ENCODE measurements around the gene MFN2.
A peak's percentile ranks its signal among the peaks of the same experiment; 100 is the strongest.
"Not testable (repeated sequence)": the region's sequence is repeated elsewhere in the genome, so short reads cannot be mapped to it uniquely, and the experiment has no call there.

The MFN2 gene

GRCh38 chr1:12031039-12031980 is 51.1 kb downstream of the MFN2 start:
- TF ChIP-seq, protein P1, sequence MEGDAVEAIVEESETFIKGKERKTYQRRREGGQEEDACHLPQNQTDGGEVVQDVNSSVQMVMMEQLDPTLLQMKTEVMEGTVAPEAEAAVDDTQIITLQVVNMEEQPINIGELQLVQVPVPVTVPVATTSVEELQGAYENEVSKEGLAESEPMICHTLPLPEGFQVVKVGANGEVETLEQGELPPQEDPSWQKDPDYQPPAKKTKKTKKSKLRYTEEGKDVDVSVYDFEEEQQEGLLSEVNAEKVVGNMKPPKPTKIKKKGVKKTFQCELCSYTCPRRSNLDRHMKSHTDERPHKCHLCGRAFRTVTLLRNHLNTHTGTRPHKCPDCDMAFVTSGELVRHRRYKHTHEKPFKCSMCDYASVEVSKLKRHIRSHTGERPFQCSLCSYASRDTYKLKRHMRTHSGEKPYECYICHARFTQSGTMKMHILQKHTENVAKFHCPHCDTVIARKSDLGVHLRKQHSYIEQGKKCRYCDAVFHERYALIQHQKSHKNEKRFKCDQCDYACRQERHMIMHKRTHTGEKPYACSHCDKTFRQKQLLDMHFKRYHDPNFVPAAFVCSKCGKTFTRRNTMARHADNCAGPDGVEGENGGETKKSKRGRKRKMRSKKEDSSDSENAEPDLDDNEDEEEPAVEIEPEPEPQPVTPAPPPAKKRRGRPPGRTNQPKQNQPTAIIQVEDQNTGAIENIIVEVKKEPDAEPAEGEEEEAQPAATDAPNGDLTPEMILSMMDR (conservative IDR thresholded peaks at IDR 0.05), result peak; percentile 73
- no peak overlapping the region for H3K27ac ChIP-seq

GRCh38 chr1:12032161-12032621 is 51.9 kb downstream of the MFN2 start:
- TF ChIP-seq, protein P1 (conservative IDR thresholded peaks at IDR 0.05), result no peak

GRCh38 chr1:12033441-12033840 is 53.2 kb downstream of the MFN2 start:
- H3K27ac ChIP-seq, result not testable (repeated sequence)

More at GRCh38 chr1:12032161-12032621, 51.9 kb downstream of the MFN2 start:
- H3K27ac ChIP-seq, result no peak overlapping the region

DNA sequence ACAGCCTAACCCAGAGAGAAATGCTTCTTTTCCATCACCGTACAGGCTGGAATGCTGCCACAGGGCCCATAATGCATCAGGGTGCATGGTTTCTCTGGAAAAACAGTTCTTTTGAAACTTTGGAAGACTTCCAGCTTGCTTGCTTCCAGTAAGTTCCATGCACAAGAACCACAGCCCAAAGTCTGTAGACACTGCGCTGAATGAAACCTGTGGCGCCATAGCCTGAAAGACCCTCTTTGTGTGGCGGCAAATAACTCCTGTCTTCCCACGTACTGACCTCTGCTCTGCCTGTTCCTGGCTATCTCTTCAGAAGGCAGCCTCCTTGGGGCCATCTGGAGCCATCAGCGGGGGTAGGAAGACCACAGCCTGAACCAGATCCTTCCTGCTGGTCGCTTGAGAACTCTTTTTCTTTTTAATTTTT is 54.1 kb downstream of the MFN2 start:
- TF ChIP-seq, protein P1 (conservative IDR thresholded peaks at IDR 0.05), result no peak
- H3K27ac ChIP-seq, result no peak overlapping the region

DNA sequence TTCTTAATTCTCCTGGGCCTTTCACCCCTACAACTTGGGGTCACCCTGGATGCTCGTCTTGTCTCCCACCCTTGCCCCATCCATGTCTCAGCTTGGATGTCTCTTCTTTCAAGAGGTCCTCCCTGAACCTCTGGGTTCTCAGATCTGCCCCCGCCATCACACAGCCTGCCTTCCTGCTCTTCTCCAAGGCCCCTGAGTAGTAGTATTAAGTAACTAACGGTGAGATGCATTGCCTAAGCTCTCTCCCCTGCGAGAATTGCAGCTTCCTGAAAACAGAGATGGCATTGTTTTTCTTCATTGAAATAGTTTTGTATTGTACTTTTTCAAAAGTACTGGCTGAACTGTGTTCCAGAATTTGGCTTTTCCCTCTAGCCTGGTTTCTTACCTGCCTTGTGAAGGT is 55.1 kb downstream of the MFN2 start:
- H3K27ac ChIP-seq, result no peak overlapping the region
- TF ChIP-seq, protein P1 (conservative IDR thresholded peaks at IDR 0.05), result no peak

DNA sequence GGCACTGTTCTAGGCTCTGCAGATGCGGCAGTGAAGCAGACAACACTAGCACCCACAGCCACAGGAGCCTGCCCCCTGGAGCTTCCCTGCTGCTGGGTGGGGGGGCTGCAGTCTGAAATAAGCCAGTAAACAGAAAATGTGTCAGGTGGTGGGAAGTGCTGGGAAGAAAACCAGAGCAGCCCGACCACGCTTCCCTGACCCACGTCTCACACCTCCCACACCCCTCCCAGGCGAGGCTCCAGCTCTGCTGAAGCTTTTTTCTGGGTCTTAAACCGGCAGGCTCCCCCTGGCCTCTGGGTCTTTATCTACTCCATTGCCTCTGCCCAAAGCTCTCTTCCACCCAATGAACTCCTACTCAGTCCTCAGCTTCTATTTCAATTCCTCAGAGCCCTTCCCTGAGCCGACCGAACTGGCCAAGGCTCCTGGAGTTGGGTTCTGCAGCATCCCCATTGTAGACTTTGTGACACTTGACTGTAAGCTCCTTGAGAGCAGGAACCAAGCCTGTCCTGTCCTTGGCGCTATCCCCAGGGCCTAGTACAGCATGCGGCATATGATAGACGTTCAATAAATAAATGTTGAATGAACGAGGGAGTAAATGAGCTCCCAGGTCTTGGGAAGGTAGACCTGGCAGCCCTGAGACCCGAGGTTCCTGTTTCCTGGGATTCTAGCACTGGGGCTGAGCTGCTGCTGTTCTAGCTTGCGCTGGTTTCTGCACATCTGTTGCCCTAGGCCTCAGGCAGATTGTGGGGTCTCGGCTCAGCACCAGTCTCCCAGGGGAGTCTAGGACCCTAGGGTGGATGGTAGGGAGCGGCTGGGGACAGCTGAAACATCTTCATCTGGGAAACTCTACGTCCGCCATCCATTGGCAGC is 57.5 kb downstream of the MFN2 start:
- TF ChIP-seq, protein P1 (conservative IDR thresholded peaks at IDR 0.05), result no peak
- H3K27ac ChIP-seq, result no peak overlapping the region

- peak overlapping the region; percentile 84 for H3K27ac ChIP-seq
- TF ChIP-seq, protein P1 (conservative IDR thresholded peaks at IDR 0.05), result no peak
These were observed 58.3 kb downstream of the MFN2 start for GRCh38 chr1:12038356-12039163.

All from VCaP (cell line).